ENCODE data around the gene FARP1. TPM values are rescaled to one million over a fixed set of nuclear protein-coding genes. Genes with fewer than 3 reads are reported as not detected.

Gene FARP1
- total and polyA plus RNA-seq, 2 experiments from 2014 or later = 43.2 to 44.2 TPM

GRCh38 chr13:98405690-98406344 is 262.9 kb downstream of the FARP1 start:
- no peak overlapping the region for H3K4me3 ChIP-seq
- no peak overlapping the region for H3K27ac ChIP-seq
- H3K27me3 ChIP-seq = no peaks in the 10 kb centered on the region
- no peaks in the 10 kb centered on the region for H3K36me3 ChIP-seq
- H3K4me1 ChIP-seq (ENCODE audit: low read depth) = no peaks in the 10 kb centered on the region
- no peak for DNase-seq (ENCODE audit: low read depth in 1 of 2, low spot score in 1 of 2)
- H3K9me3 ChIP-seq (ENCODE audit: low read depth) = no peaks in the 10 kb centered on the region
- TF ChIP-seq CTCF (IDR thresholded peaks at IDR 0.05; ENCODE audit: low read depth, low read length) = no peak

- H3K27ac ChIP-seq = no peak overlapping the region
- TF ChIP-seq CTCF (IDR thresholded peaks at IDR 0.05; ENCODE audit: low read depth, low read length) = no peak
- H3K9me3 ChIP-seq (ENCODE audit: low read depth) = no peaks in the 10 kb centered on the region
- no peak for DNase-seq (ENCODE audit: low read depth in 1 of 2, low spot score in 1 of 2)
- no peak overlapping the region for H3K4me3 ChIP-seq
- H3K27me3 ChIP-seq = no peaks in the 10 kb centered on the region
- no peaks in the 10 kb centered on the region for H3K4me1 ChIP-seq (ENCODE audit: low read depth)
- H3K36me3 ChIP-seq = no peaks in the 10 kb centered on the region
These were observed 263.5 kb downstream of the FARP1 start for GRCh38 chr13:98406427-98406826.

GRCh38 chr13:98406971-98407370 is 264.1 kb downstream of the FARP1 start:
- Histone ChIP-seq H3K4me1 (ENCODE audit: low read depth) (no peaks in the 10 kb centered on the region), H3K27ac (no peak overlapping the region), H3K4me3 (no peak overlapping the region), H3K36me3 (no peaks in the 10 kb centered on the region), H3K9me3 (ENCODE audit: low read depth) (no peaks in the 10 kb centered on the region), H3K27me3 (no peaks in the 10 kb centered on the region)
- no peak for TF ChIP-seq CTCF (IDR thresholded peaks at IDR 0.05; ENCODE audit: low read depth, low read length)
- no peak for DNase-seq (ENCODE audit: low read depth in 1 of 2, low spot score in 1 of 2)

- Histone ChIP-seq H3K9me3 (ENCODE audit: low read depth) (no peaks in the 10 kb centered on the region), H3K36me3 (no peaks in the 10 kb centered on the region), H3K27me3 (no peaks in the 10 kb centered on the region), H3K4me1 (ENCODE audit: low read depth) (no peaks in the 10 kb centered on the region), H3K4me3 (no peak overlapping the region), H3K27ac (no peak overlapping the region)
- TF ChIP-seq CTCF (IDR thresholded peaks at IDR 0.05; ENCODE audit: low read depth, low read length) = no peak
- DNase-seq (ENCODE audit: low read depth in 1 of 2, low spot score in 1 of 2) = no peak
These were observed 264.7 kb downstream of the FARP1 start for GRCh38 chr13:98407575-98407974.

- Histone ChIP-seq H3K36me3 (no peaks in the 10 kb centered on the region), H3K27me3 (no peaks in the 10 kb centered on the region), H3K27ac (no peak overlapping the region), H3K9me3 (ENCODE audit: low read depth) (no peaks in the 10 kb centered on the region), H3K4me1 (ENCODE audit: low read depth) (no peaks in the 10 kb centered on the region), H3K4me3 (no peak overlapping the region)
- no peak for DNase-seq (ENCODE audit: low read depth in 1 of 2, low spot score in 1 of 2)
- no peak for TF ChIP-seq CTCF (IDR thresholded peaks at IDR 0.05; ENCODE audit: low read depth, low read length)
These were observed 266.4 kb downstream of the FARP1 start for GRCh38 chr13:98409281-98409680.
